ENCODE data around the gene ATP9B.
"Not testable (repeated sequence)": the region's sequence is repeated elsewhere in the genome, so short reads cannot be mapped to it uniquely, and the experiment has no call there.

The ATP9B gene

GRCh38 chr18:79260510-79260909 lies 191.3 kb downstream of the ATP9B start:
- no peak for TF ChIP-seq CTCF (IDR thresholded peaks at IDR 0.05; ENCODE audit: low read depth, low read length)
- H3K4me3 ChIP-seq (ENCODE audit: low read depth, low read length), result no peak overlapping the region

- not testable (repeated sequence) for H3K4me3 ChIP-seq (ENCODE audit: low read depth, low read length)
Measured at GRCh38 chr18:79265068-79265467, 195.9 kb downstream of the ATP9B start.

GRCh38 chr18:79271812-79272211 lies 202.6 kb downstream of the ATP9B start:
- not testable (repeated sequence) for H3K4me3 ChIP-seq (ENCODE audit: low read depth, low read length)

- H3K4me3 ChIP-seq (ENCODE audit: low read depth, low read length), result no peak overlapping the region
- TF ChIP-seq CTCF (IDR thresholded peaks at IDR 0.05; ENCODE audit: low read depth, low read length), result no peak
Measured at GRCh38 chr18:79272916-79273315, 203.7 kb downstream of the ATP9B start.

- no peak for TF ChIP-seq CTCF (IDR thresholded peaks at IDR 0.05; ENCODE audit: low read depth, low read length)
- H3K4me3 ChIP-seq (ENCODE audit: low read depth, low read length), result no peak overlapping the region
Measured at GRCh38 chr18:79274823-79275222, 205.6 kb downstream of the ATP9B start.

- no peak for TF ChIP-seq CTCF (IDR thresholded peaks at IDR 0.05; ENCODE audit: low read depth, low read length)
- no peak overlapping the region for H3K4me3 ChIP-seq (ENCODE audit: low read depth, low read length)
Measured at GRCh38 chr18:79275461-79275860, 206.3 kb downstream of the ATP9B start.

- no peak overlapping the region for H3K4me3 ChIP-seq (ENCODE audit: low read depth, low read length)
- no peak for TF ChIP-seq CTCF (IDR thresholded peaks at IDR 0.05; ENCODE audit: low read depth, low read length)
Measured at GRCh38 chr18:79275992-79276391, 206.8 kb downstream of the ATP9B start.

- no peak for TF ChIP-seq CTCF (IDR thresholded peaks at IDR 0.05; ENCODE audit: low read depth, low read length)
- no peak overlapping the region for H3K4me3 ChIP-seq (ENCODE audit: low read depth, low read length)
Measured at GRCh38 chr18:79278896-79279295, 209.7 kb downstream of the ATP9B start.

Data from WI38 (cell line).